Astrocyte (in vitro differentiated cells and primary cell): ENCODE data around the gene OLFM2. TPM values are rescaled to one million over a fixed set of nuclear protein-coding genes. Genes with fewer than 3 reads are reported as not detected.

Experiments used
- DNase-seq: peaks from one replicate; pipeline ENCODE4 v3.0.0-alpha.2; 2010; ENCODE audit warnings: low read depth
- FAIRE-seq: peaks from 2 replicates; lab custom pipeline; 2011; peaks lifted over from hg19 to GRCh38; lab: Jason Lieb, UNC
- H2AFZ ChIP-seq: 2 replicates; pipeline ENCODE4 v1.6.0; 2012; ENCODE audit warnings: low read depth, low read length, inconsistent platforms
- H3K27ac ChIP-seq: 2 replicates; pipeline ENCODE4 v1.5.1; 2011; ENCODE audit warnings: low read depth, low read length, inconsistent platforms
- H3K27me3 ChIP-seq: 2 replicates; pipeline ENCODE4 v1.6.0; 2011; ENCODE audit warnings: low read length, inconsistent platforms; ENCODE audit not compliant: insufficient read depth
- H3K36me3 ChIP-seq: 2 replicates; pipeline ENCODE4 v1.5.1; 2011; ENCODE audit warnings: low read length, inconsistent platforms; ENCODE audit not compliant: insufficient read depth
- H3K4me1 ChIP-seq: 2 replicates; pipeline ENCODE4 v1.5.1; 2011; ENCODE audit warnings: low read length, inconsistent platforms; ENCODE audit not compliant: insufficient read depth
- H3K4me2 ChIP-seq: 2 replicates; pipeline ENCODE4 v1.6.0; 2012; ENCODE audit warnings: low read length, inconsistent platforms
- H3K4me3 ChIP-seq: 2 replicates; pipeline ENCODE4 v1.5.1; 2011; ENCODE audit warnings: low read depth, mild to moderate bottlenecking, low read length, inconsistent platforms; ENCODE audit not compliant: insufficient read depth
- H3K79me2 ChIP-seq: 2 replicates; pipeline ENCODE4 v1.6.0; 2012; ENCODE audit warnings: mild to moderate bottlenecking, low read length, inconsistent platforms; ENCODE audit not compliant: insufficient read depth
- H3K9ac ChIP-seq: 2 replicates; pipeline ENCODE4 v1.6.0; 2012; ENCODE audit warnings: mild to moderate bottlenecking, low read length, inconsistent platforms
- H3K9me3 ChIP-seq: 2 replicates; pipeline ENCODE4 v1.5.1; 2012; ENCODE audit warnings: low read depth, mild to moderate bottlenecking, low read length, inconsistent platforms; ENCODE audit not compliant: insufficient read depth
- H4K20me1 ChIP-seq: 2 replicates; pipeline ENCODE4 v1.6.0; 2012; ENCODE audit warnings: low read length, inconsistent platforms; ENCODE audit not compliant: insufficient read depth
- H3K27ac Mint-ChIP-seq: one replicate; pipeline ENCODE4 v1.8.0; 2021; ENCODE audit warnings: mild to moderate bottlenecking, mixed read lengths; ENCODE audit not compliant: unreplicated experiment
- H3K27me3 Mint-ChIP-seq: one replicate; pipeline ENCODE4 v1.8.0; 2021; ENCODE audit warnings: low read depth, mixed read lengths; ENCODE audit not compliant: unreplicated experiment
- H3K36me3 Mint-ChIP-seq: one replicate; pipeline ENCODE4 v1.8.0; 2021; ENCODE audit warnings: low read depth, mixed read lengths; ENCODE audit not compliant: unreplicated experiment
- H3K4me1 Mint-ChIP-seq: one replicate; pipeline ENCODE4 v1.8.0; 2021; ENCODE audit warnings: low read depth, mixed read lengths; ENCODE audit not compliant: unreplicated experiment
- H3K4me3 Mint-ChIP-seq: one replicate; pipeline ENCODE4 v1.8.0; 2021; ENCODE audit warnings: mild to moderate bottlenecking, moderate library complexity, mixed read lengths; ENCODE audit not compliant: unreplicated experiment
- H3K9me3 Mint-ChIP-seq: one replicate; pipeline ENCODE4 v1.8.0; 2021; ENCODE audit warnings: mild to moderate bottlenecking, mixed read lengths; ENCODE audit not compliant: unreplicated experiment
- CTCF ChIP-seq: IDR thresholded peaks from 2 replicates; pipeline ENCODE4 v1.5.1; 2011; ENCODE audit warnings: low read depth, mild to moderate bottlenecking, inconsistent platforms, low read length, moderate library complexity; ENCODE audit not compliant: insufficient read depth
- EZH2 ChIP-seq: IDR thresholded peaks from 2 replicates; pipeline ENCODE4 v1.6.1; 2012; ENCODE audit warnings: mild to moderate bottlenecking, low read length, inconsistent platforms; ENCODE audit not compliant: insufficient read depth
- total RNA-seq: library from RNA; stranded (reverse); gene quantifications from 2 replicates; pipeline ENCODE4 v1.2.1, GENCODE V29; 2021

OLFM2 gene
- total RNA-seq, 1 donor from 2014 or later, result 71.3 TPM

GRCh38 chr19:9865732-9866501 is 70.4 kb downstream of the OLFM2 start:
- H3K4me3 Mint-ChIP-seq, result no peak overlapping the region

GRCh38 chr19:9863759-9864158 is 72.6 kb downstream of the OLFM2 start:
- FAIRE-seq, result no peak
- Mint-ChIP-seq H3K36me3 (peaks cover 17% of the 10 kb centered on the region), H3K27me3 (peaks cover 4% of the 10 kb centered on the region), H3K9me3 (no peaks in the 10 kb centered on the region), H3K4me1 (no peaks in the 10 kb centered on the region), H3K4me3 (no peak overlapping the region), H3K27ac (no peak overlapping the region)
- Histone ChIP-seq H3K9me3 (no peaks in the 10 kb centered on the region), H3K4me2 (no peak overlapping the region), H3K36me3 (no peaks in the 10 kb centered on the region), H4K20me1 (no peaks in the 10 kb centered on the region), H3K79me2 (no peaks in the 10 kb centered on the region), H3K27me3 (peaks cover 4% of the 10 kb centered on the region), H3K27ac (no peak overlapping the region), H3K9ac (no peak overlapping the region), H3K4me1 (no peaks in the 10 kb centered on the region), H2AFZ (no peak overlapping the region), H3K4me3 (no peak overlapping the region)
- DNase-seq, result no peak
- TF ChIP-seq CTCF (no peak), EZH2 (no peak)

More at GRCh38 chr19:9865732-9866501, 70.4 kb downstream of the OLFM2 start:
- H3K79me2 ChIP-seq, result no peaks in the 10 kb centered on the region
- DNase-seq (no peak), FAIRE-seq (no peak)
- H3K27me3 Mint-ChIP-seq, result peaks cover 4% of the 10 kb centered on the region
- H3K4me1 ChIP-seq, result no peaks in the 10 kb centered on the region
- no peak overlapping the region for H3K4me3 ChIP-seq
- peaks cover 15% of the 10 kb centered on the region for H3K36me3 Mint-ChIP-seq
- no peak overlapping the region for H3K27ac ChIP-seq
- H2AFZ ChIP-seq, result no peak overlapping the region
- peaks cover 7% of the 10 kb centered on the region for H3K27me3 ChIP-seq
- no peaks in the 10 kb centered on the region for H3K9me3 Mint-ChIP-seq
- TF ChIP-seq EZH2 (no peak), CTCF (no peak)
- H3K4me1 Mint-ChIP-seq, result no peaks in the 10 kb centered on the region
- H3K9me3 ChIP-seq, result no peaks in the 10 kb centered on the region
- H3K36me3 ChIP-seq, result no peaks in the 10 kb centered on the region
- H3K4me2 ChIP-seq, result no peak overlapping the region
- no peak overlapping the region for H3K9ac ChIP-seq
- no peaks in the 10 kb centered on the region for H4K20me1 ChIP-seq
- H3K27ac Mint-ChIP-seq, result no peak overlapping the region

- H3K9me3 ChIP-seq, result no peaks in the 10 kb centered on the region
- H4K20me1 ChIP-seq, result no peaks in the 10 kb centered on the region
- no peaks in the 10 kb centered on the region for H3K36me3 ChIP-seq
- no peak overlapping the region for H3K27ac Mint-ChIP-seq
- H3K9me3 Mint-ChIP-seq, result no peaks in the 10 kb centered on the region
- H3K4me3 Mint-ChIP-seq, result no peak overlapping the region
- no peaks in the 10 kb centered on the region for H3K79me2 ChIP-seq
- no peak overlapping the region for H2AFZ ChIP-seq
- H3K4me1 Mint-ChIP-seq, result peaks cover under 1% of the 10 kb centered on the region
- H3K27me3 Mint-ChIP-seq, result peaks cover 4% of the 10 kb centered on the region
- peaks cover 4% of the 10 kb centered on the region for H3K27me3 ChIP-seq
- no peak overlapping the region for H3K4me2 ChIP-seq
- no peak for DNase-seq
- H3K9ac ChIP-seq, result no peak overlapping the region
- H3K4me3 ChIP-seq, result no peak overlapping the region
- H3K36me3 Mint-ChIP-seq, result peaks cover 18% of the 10 kb centered on the region
- H3K27ac ChIP-seq, result no peak overlapping the region
- no peak for FAIRE-seq
- no peak for TF ChIP-seq EZH2
- TF ChIP-seq CTCF, result no peak
- no peaks in the 10 kb centered on the region for H3K4me1 ChIP-seq
These were observed 73.4 kb downstream of the OLFM2 start for GRCh38 chr19:9862938-9863337.
